GM12878 (cell line): ENCODE results near the gene SLCO4C1. TPM values are rescaled to one million over a fixed set of nuclear protein-coding genes. Genes with fewer than 3 reads are reported as not detected.

Experiments
- ATAC-seq: fragments of 200-7000 bp; cut with Tn5 transposase; 3 replicates; pipeline ENCODE4 v1.9.1; 2020; ENCODE audit warnings: mild to moderate bottlenecking, moderate library complexity
- BruUV-seq: library from RNA; stranded (reverse); fragments of 400-500 nt; replicated peaks from 2 replicates; lab custom pipeline; 2021; lab: Mats Ljungman, UMichigan
- CTCF ChIA-PET: fragments of 300-600 bp; sonication (Branson Sonifier 250); formaldehyde crosslinking; extraction: SDS; loops from one replicate; lab custom pipeline; 2021; ENCODE audit warnings: inconsistent platforms; lab: Yijun Ruan, JAX
- POLR2A ChIA-PET: fragments of 350-600 bp; formaldehyde crosslinking; extraction: SDS; loops from one replicate; lab custom pipeline; 2021; ENCODE audit warnings: inconsistent platforms; lab: Charles Lee
- RAD21 ChIA-PET: fragments of 300-600 bp; sonication (Branson Sonifier 250); formaldehyde crosslinking; loops from one replicate; lab custom pipeline; 2023; ENCODE audit warnings: antibody characterized with exemption; ENCODE audit not compliant: unreplicated experiment; lab: Charles Lee
- SMC1A ChIA-PET: fragments of 300-600 bp; sonication (Branson Sonifier 250); formaldehyde crosslinking; loops from one replicate; lab custom pipeline; 2023; ENCODE audit not compliant: unreplicated experiment, uncharacterized antibody; lab: Charles Lee
- DNase-seq: peaks from one replicate; pipeline ENCODE4 v3.0.0-alpha.2; 2011; ENCODE audit warnings: low read depth, low spot score
- FAIRE-seq: peaks from 3 replicates; lab custom pipeline; 2011; peaks lifted over from hg19 to GRCh38; lab: Jason Lieb, UNC
- H2AFZ ChIP-seq: 2 replicates; pipeline ENCODE4 v1.6.0; 2011; ENCODE audit warnings: low read depth, low read length, control low read depth; ENCODE audit not compliant: control insufficient read depth
- H3K27ac ChIP-seq: 2 replicates; pipeline ENCODE4 v1.5.1; 2011; ENCODE audit warnings: control low read depth; ENCODE audit not compliant: control insufficient read depth, insufficient read depth
- H3K27me3 ChIP-seq, 2 experiments: replicated peaks in 1 of 2; 2 replicates each; pipeline versions ENCODE4 v1.6.0 to v1.6.1; 2011; ENCODE audit warnings: low read length in 1 of 2; ENCODE audit not compliant: control insufficient read depth in 2 of 2, insufficient read depth in 2 of 2
- H3K36me3 ChIP-seq, 2 experiments: 2 replicates each; pipeline ENCODE4 v1.5.1; 2011; ENCODE audit warnings: low read length in 1 of 2; ENCODE audit not compliant: control insufficient read depth in 2 of 2, insufficient read depth in 2 of 2
- H3K4me1 ChIP-seq: 2 replicates; pipeline ENCODE4 v1.6.1; 2011; ENCODE audit warnings: mild to moderate bottlenecking, low read length, moderate library complexity, mixed read lengths; ENCODE audit not compliant: control insufficient read depth, insufficient read depth
- H3K4me2 ChIP-seq: 2 replicates; pipeline ENCODE4 v1.6.0; 2011; ENCODE audit warnings: control low read depth; ENCODE audit not compliant: control insufficient read depth, insufficient read depth
- H3K4me3 ChIP-seq: fragments of 200-600 bp; sonication (generic); 2 replicates; pipeline ENCODE4 v1.5.1; 2016
- H3K79me2 ChIP-seq: 2 replicates; pipeline ENCODE4 v1.6.0; 2011; ENCODE audit warnings: low read length; ENCODE audit not compliant: control insufficient read depth, insufficient read depth
- H3K9ac ChIP-seq: 2 replicates; pipeline ENCODE4 v1.8.0; 2011; ENCODE audit warnings: low read length, control low read depth, mixed read lengths; ENCODE audit not compliant: control insufficient read depth, insufficient read depth
- H3K9me3 ChIP-seq: replicated peaks from 3 replicates; pipeline ENCODE4 v1.5.1; 2011; ENCODE audit warnings: mild to moderate bottlenecking, low read length; ENCODE audit not compliant: control insufficient read depth, insufficient read depth
- H4K20me1 ChIP-seq: 2 replicates; pipeline ENCODE4 v1.6.0; 2011; ENCODE audit not compliant: control insufficient read depth, insufficient read depth
- FOS ChIP-seq: IDR thresholded peaks from 3 replicates; pipeline ENCODE4 v1.6.1; 2011; ENCODE audit warnings: borderline replicate concordance; ENCODE audit not compliant: insufficient read length; ENCODE audit errors: extremely low read depth
- FOXK2 ChIP-seq: fragments of 450-650 bp; IDR thresholded peaks from 2 replicates; pipeline ENCODE4 v1.6.1; 2017; ENCODE audit warnings: mild to moderate bottlenecking, moderate library complexity
- IRF5 ChIP-seq: fragments of 450-650 bp; IDR thresholded peaks from 2 replicates; pipeline ENCODE4 v1.6.1; 2017; ENCODE audit warnings: borderline replicate concordance
- MLLT1 ChIP-seq: fragments of 450-650 bp; IDR thresholded peaks from 2 replicates; pipeline ENCODE4 v1.6.1; 2016; ENCODE audit warnings: mild to moderate bottlenecking
- NFIC ChIP-seq: IDR thresholded peaks from 2 replicates; pipeline ENCODE4 v1.6.1; 2012; ENCODE audit warnings: low read depth, mild to moderate bottlenecking, inconsistent platforms, low read length, moderate library complexity
- NFYA ChIP-seq: IDR thresholded peaks from 2 replicates; pipeline ENCODE4 v1.6.1; 2011; ENCODE audit warnings: low read depth, mild to moderate bottlenecking, low read length, improper control_type of control experiment, borderline replicate concordance
- NR2C2 ChIP-seq: IDR thresholded peaks from 2 replicates; pipeline ENCODE4 v1.6.1; 2011; ENCODE audit warnings: borderline replicate concordance, low read depth; ENCODE audit not compliant: control insufficient read depth, insufficient read length
- PKNOX1 ChIP-seq: fragments of 450-650 bp; IDR thresholded peaks from 2 replicates; pipeline ENCODE4 v1.6.1; 2016; ENCODE audit warnings: mild to moderate bottlenecking
- RAD51 ChIP-seq: fragments of 450-650 bp; IDR thresholded peaks from 2 replicates; pipeline ENCODE4 v1.6.1; 2016; ENCODE audit warnings: moderate library complexity, mild to moderate bottlenecking, inconsistent platforms
- RUNX3 ChIP-seq: IDR thresholded peaks from 2 replicates; pipeline ENCODE4 v1.6.1; 2012; ENCODE audit warnings: low read length, inconsistent platforms
- SMC3 ChIP-seq: IDR thresholded peaks from 2 replicates; pipeline ENCODE4 v1.6.1; 2011; ENCODE audit warnings: low read length, improper control_type of control experiment, borderline replicate concordance
- SREBF2 ChIP-seq: IDR thresholded peaks from 2 replicates; pipeline ENCODE4 v1.6.1; 2012; ENCODE audit warnings: mild to moderate bottlenecking, low read length
- TCF7 ChIP-seq: IDR thresholded peaks from 2 replicates; pipeline ENCODE4 v1.6.1; 2014; ENCODE audit warnings: antibody characterized with exemption, borderline replicate concordance
- ZNF217 ChIP-seq: fragments of 450-650 bp; IDR thresholded peaks from 2 replicates; pipeline ENCODE4 v1.6.1; 2017; ENCODE audit warnings: antibody characterized with exemption, mild to moderate bottlenecking
- WGBS: methylation state at CpG from one replicate; pipeline ENCODE4 v1.1.6; 2016; ENCODE audit warnings: low lambda C conversion rate; ENCODE audit not compliant: insufficient replicate concordance, insufficient coverage; ENCODE audit errors: missing lambda C conversion rate; 5-methylcytosine and 5-hydroxymethylcytosine counted together
- in situ Hi-C: fragments of 300-500 bp; cut with MboI; formaldehyde crosslinking; loops from 9 replicates; pipeline ENCODE4 v1.14.3; 2018; ENCODE audit warnings: mixed read lengths
- intact Hi-C: fragments of 100-400 bp; cut with micrococcal nuclease; formaldehyde crosslinking; loops from one replicate; pipeline ENCODE4 v1.14.2; 2022; ENCODE audit not compliant: unreplicated experiment
- polyA plus RNA-seq, 11 experiments: library from polyadenylated mRNA; depleted of rRNA in 4 of 11; unstranded in 6 of 11; stranded (reverse) in 5 of 11; fragments of >200 nt; fragmentation: Nextera tagmentation in 4 of 11; fragmentation: Illumina TruSeq in 1 of 11; extraction: Ambion mirVana in 4 of 11; extraction: Trizol in 1 of 11; gene quantifications; 1 replicate in 1 of 11; 2 replicates in 10 of 11; pipeline versions ENCODE4 v1.2.1 to v1.2.3, GENCODE V29; 2011 to 2016; ENCODE audit warnings: inconsistent platforms in 2 of 11, missing spikeins in 2 of 11, low read depth in 1 of 11
- total RNA-seq, 4 experiments: library from RNA; depleted of rRNA in 3 of 4; stranded (reverse); fragments of >200 nt in 3 of 4; fragmentation: Illumina TruSeq in 1 of 4; extraction: Trizol in 1 of 4; gene quantifications; 2 replicates each; pipeline versions ENCODE4 v1.2.1 to v1.2.3, GENCODE V29; 2013 to 2021

Gene SLCO4C1
- total and polyA plus RNA-seq, 10 of the 15 experiments (the other 5 are each of a cell fraction or from before 2014, with no cell fraction given): 0.12 to 3.9 (median 0.83) TPM

- TF ChIP-seq NFYA (no peak), FOXK2 (no peak), PKNOX1 (no peak), FOS (no peak), ZNF217 (no peak), SMC3 (no peak), NFIC (no peak), TCF7 (no peak), MLLT1 (no peak)
These were observed 45.7 kb upstream of the SLCO4C1 start (continued) for GRCh38 chr5:102341681-102342288.

- Histone ChIP-seq H2AFZ (no peak overlapping the region), H3K27me3 (no peaks in the 10 kb centered on the region), H3K9me3 (no peaks in the 10 kb centered on the region), H4K20me1 (no peaks in the 10 kb centered on the region), H3K79me2 (no peaks in the 10 kb centered on the region), H3K9ac (no peak overlapping the region), H3K27ac (no peak overlapping the region), H3K36me3 (no peaks in the 10 kb centered on the region), H3K4me2 (no peak overlapping the region), H3K4me3 (no peak overlapping the region), H3K4me1 (no peaks in the 10 kb centered on the region)
- BruUV-seq: no TSS peak
- SMC1A ChIA-PET: no interaction called here
- no peak for FAIRE-seq
- POLR2A ChIA-PET: no interaction called here
- no peak for ATAC-seq
- TF ChIP-seq IRF5 (no peak), SREBF2 (no peak), RAD51 (no peak), NR2C2 (no peak), RUNX3 (no peak)
- in situ Hi-C loops (no loop called here), intact Hi-C loops (no loop called here)
- no peak for DNase-seq
- CTCF ChIA-PET: no interaction called here
- RAD21 ChIA-PET: no interaction called here
- 43% methylated on average over 2 of the region's 2 CpGs for WGBS
These were observed 28.6 kb upstream of the SLCO4C1 start for GRCh38 chr5:102324714-102325113.
